SK-N-SH (cell line): ENCODE results near the gene FAHD2A.

Experiments used
- ELF1 ChIP-seq: IDR thresholded peaks from 2 replicates; pipeline ENCODE4 v1.4.0; 2012
- EP300 ChIP-seq, 2 experiments: IDR thresholded peaks; 2 replicates each; pipeline versions ENCODE4 v1.4.0 to v1.6.1; 2012; ENCODE audit warnings: borderline replicate concordance in 1 of 2, low read depth in 1 of 2, low read length in 1 of 2
- FOXJ3 ChIP-seq: sonication (generic); formaldehyde crosslinking; IDR thresholded peaks from 2 replicates; pipeline ENCODE4 v1.5.1; 2020; ENCODE audit warnings: mild to moderate bottlenecking, missing genetic modification reagents
- POLR2AphosphoS5 ChIP-seq: IDR thresholded peaks from 2 replicates; pipeline ENCODE4 v1.6.1; 2012; ENCODE audit warnings: low read depth, low read length
- RAD21 ChIP-seq: IDR thresholded peaks from 2 replicates; pipeline ENCODE4 v1.6.1; 2012; ENCODE audit warnings: mild to moderate bottlenecking, low read length
- RFX5 ChIP-seq: IDR thresholded peaks from 2 replicates; pipeline ENCODE4 v1.6.1; 2012; ENCODE audit warnings: mild to moderate bottlenecking, improper control_type of control experiment, low read length
- TF ChIP-seq, protein P1 (sequence below): fragments of 200-600 bp; sonication (generic); IDR thresholded peaks from 2 replicates; pipeline ENCODE4 v1.6.1; 2017; ENCODE audit warnings: antibody characterized with exemption, mild to moderate bottlenecking, moderate library complexity
- TF ChIP-seq, protein P2 (sequence below): IDR thresholded peaks from 2 replicates; pipeline ENCODE4 v1.6.1; 2012; ENCODE audit warnings: mild to moderate bottlenecking, low read depth, low read length, moderate library complexity

DNA sequence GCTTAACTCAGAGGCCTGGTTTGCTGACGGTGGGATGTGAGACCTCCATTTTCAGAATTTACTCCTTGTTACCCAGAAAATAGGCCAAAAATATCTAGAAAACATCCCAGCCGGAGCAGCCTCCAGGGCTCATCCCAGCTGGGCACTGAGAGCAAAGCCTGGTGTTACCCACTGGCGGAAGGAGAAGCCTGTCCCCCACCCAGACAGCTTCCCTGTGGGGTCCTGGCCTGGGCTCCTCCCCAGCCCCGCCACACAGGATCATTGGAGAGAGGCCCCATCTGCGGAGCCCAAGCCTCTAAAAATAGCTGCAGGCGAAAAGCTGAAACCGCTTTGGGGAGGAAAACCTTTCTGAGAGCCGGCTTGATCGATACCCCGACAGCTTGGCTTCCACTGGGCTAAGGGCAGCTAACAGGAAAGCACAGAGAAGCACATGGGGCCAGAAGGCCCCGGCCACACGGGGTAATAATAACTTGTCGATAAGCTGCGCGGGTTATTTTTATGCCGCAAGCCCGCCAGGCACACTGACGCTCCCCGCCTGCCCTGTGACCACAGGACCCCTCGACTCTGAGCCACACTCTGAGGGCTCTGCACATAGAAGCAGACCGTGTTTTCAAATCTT, 26.9 kb upstream of the FAHD2A start:
- TF ChIP-seq RFX5: no peak
- TF ChIP-seq FOXJ3 (CRISPR knock-in tag): no peak
- TF ChIP-seq, protein P1, sequence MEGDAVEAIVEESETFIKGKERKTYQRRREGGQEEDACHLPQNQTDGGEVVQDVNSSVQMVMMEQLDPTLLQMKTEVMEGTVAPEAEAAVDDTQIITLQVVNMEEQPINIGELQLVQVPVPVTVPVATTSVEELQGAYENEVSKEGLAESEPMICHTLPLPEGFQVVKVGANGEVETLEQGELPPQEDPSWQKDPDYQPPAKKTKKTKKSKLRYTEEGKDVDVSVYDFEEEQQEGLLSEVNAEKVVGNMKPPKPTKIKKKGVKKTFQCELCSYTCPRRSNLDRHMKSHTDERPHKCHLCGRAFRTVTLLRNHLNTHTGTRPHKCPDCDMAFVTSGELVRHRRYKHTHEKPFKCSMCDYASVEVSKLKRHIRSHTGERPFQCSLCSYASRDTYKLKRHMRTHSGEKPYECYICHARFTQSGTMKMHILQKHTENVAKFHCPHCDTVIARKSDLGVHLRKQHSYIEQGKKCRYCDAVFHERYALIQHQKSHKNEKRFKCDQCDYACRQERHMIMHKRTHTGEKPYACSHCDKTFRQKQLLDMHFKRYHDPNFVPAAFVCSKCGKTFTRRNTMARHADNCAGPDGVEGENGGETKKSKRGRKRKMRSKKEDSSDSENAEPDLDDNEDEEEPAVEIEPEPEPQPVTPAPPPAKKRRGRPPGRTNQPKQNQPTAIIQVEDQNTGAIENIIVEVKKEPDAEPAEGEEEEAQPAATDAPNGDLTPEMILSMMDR: no peak
- TF ChIP-seq ELF1: no peak
- TF ChIP-seq EP300 (IDR thresholded peaks at IDR 0.05; ENCODE audit: borderline replicate concordance in 1 of 2, low read depth in 1 of 2, low read length in 1 of 2): no peak
- no peak for TF ChIP-seq RAD21
- TF ChIP-seq POLR2AphosphoS5: no peak
- TF ChIP-seq, protein P2, sequence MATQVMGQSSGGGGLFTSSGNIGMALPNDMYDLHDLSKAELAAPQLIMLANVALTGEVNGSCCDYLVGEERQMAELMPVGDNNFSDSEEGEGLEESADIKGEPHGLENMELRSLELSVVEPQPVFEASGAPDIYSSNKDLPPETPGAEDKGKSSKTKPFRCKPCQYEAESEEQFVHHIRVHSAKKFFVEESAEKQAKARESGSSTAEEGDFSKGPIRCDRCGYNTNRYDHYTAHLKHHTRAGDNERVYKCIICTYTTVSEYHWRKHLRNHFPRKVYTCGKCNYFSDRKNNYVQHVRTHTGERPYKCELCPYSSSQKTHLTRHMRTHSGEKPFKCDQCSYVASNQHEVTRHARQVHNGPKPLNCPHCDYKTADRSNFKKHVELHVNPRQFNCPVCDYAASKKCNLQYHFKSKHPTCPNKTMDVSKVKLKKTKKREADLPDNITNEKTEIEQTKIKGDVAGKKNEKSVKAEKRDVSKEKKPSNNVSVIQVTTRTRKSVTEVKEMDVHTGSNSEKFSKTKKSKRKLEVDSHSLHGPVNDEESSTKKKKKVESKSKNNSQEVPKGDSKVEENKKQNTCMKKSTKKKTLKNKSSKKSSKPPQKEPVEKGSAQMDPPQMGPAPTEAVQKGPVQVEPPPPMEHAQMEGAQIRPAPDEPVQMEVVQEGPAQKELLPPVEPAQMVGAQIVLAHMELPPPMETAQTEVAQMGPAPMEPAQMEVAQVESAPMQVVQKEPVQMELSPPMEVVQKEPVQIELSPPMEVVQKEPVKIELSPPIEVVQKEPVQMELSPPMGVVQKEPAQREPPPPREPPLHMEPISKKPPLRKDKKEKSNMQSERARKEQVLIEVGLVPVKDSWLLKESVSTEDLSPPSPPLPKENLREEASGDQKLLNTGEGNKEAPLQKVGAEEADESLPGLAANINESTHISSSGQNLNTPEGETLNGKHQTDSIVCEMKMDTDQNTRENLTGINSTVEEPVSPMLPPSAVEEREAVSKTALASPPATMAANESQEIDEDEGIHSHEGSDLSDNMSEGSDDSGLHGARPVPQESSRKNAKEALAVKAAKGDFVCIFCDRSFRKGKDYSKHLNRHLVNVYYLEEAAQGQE: no peak
